GM21723 (cell line): ENCODE measurements around the gene RPS27L.

Experiments
- ATAC-seq: cut with Tn5 transposase; IDR thresholded peaks from one replicate; pipeline ENCODE4 v1.9.1; 2021; ENCODE audit warnings: mild to moderate bottlenecking, moderate library complexity; ENCODE audit not compliant: unreplicated experiment

The RPS27L gene

DNA sequence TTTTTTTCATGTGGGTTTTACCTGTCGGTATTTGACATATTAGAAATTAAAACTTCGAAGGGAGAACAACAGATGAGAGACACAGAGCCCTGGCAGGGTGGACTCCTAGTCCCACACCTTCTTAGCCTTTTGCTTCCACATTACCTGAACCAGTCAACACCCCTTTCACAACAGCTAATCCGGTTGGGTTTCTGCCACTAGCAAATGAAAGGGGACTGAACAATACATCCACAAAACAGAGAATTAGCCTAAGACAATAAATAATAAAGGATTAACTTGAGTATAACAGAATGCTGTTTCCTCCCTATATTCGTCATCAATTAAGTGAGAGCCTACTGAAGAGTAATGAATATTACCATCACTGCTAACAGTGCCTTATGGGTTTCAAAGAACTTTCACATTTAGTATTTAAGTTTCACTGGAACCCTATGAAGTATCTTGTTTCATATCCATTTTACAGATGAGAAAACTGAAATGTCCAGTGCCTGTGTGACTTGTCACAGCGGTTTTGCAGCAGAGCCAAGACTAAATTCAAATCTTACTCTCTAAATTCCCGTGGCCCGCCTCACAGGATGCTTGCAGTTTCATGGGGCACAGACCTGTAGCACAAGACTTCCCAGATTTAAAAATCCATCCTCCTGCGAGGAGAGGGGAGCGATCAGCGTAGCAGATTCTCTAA lies 31.1 kb upstream of the RPS27L start:
- ATAC-seq: peak; percentile 5

DNA sequence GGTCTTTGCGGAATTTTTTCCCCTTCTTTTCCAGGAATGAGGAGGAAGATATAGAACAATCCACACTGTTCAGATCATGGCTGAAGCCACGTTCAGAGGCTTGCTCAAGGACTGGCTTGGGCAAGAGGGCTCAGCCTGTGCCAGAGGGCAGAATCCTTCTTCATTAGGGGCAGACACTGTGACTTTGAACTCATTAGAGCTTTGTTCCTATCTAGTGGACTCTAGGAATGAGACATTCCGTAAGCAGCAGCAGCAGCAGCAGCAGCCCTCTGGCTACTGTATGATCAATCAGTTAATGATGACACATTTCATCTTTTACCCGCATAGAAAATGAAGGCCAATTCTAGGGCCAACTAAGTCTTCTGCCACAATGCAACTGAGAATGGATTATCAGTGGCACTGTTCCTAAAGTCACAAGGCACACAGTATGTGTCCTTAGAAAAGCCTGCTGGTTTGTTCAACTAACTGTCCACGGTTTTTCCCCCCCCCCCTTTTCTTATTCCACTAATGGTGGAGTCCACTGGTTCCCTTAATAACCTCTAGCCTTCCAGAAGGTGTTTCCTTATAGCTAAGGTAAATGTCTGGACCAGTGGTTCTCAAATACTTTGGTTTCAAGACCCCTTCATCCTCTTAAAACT lies 30.4 kb upstream of the RPS27L start:
- ATAC-seq: no peak

- ATAC-seq: no peak
Observed at GRCh38 chr15:63186065-63186464, 28.8 kb upstream of the RPS27L start.

DNA sequence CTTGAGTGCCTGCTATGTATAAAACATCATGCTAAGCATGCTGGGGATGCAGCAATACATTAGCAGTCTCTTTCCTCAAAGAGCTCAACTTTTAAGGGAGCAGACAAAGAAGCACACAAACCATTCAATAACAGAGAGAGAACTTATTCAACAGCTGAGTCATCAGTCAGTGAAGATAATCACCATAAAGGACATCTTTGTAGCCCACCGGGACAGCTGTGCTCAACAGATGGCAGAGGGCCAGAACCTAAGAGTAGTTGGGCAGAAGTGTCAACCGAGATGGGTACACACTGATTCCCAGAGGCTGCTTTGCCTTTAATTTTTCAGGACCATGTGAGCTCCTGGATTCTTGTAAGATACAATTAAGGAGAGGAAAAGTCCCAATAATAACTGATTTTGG lies 27.9 kb upstream of the RPS27L start:
- no peak for ATAC-seq

DNA sequence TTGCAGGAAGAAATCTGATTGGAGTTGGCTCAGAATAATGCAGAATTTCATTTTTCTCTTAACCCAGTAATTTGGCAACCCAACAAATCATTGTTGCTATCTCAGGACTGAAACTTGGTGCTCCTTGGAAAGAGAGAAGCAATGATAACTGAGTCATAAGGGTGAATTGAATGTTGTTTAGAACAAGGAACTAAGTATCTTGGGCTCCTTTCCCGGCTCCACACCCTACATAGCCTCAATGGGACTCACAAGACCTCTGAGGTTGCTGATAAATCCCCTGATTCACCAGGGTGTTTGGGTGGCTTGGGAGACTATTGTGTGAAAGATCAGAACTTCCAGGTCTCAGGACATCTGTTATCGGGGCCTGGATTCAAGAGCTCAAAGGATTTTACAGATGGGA lies 24.4 kb upstream of the RPS27L start:
- no peak for ATAC-seq

DNA sequence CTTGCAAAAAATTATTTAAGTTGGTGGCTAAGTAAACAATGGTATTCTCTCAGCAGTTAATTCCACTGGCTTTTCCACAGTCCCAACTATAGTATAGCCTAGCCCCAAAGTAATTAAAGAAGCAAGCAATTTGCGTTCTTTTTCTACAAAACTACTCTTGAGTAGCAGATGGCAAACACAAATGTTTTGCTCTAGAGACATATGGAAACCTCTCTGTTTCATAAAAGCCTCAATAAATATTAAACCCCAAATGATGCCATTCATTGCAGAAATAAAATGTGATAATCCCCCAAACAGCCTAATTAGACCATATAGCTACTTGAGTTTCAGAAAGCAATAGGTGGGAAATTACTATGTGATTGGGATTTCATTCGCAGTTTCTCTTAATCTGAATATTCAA lies 23.5 kb upstream of the RPS27L start:
- no peak for ATAC-seq

GRCh38 chr15:63178034-63178433 lies 20.8 kb upstream of the RPS27L start:
- no peak for ATAC-seq

DNA sequence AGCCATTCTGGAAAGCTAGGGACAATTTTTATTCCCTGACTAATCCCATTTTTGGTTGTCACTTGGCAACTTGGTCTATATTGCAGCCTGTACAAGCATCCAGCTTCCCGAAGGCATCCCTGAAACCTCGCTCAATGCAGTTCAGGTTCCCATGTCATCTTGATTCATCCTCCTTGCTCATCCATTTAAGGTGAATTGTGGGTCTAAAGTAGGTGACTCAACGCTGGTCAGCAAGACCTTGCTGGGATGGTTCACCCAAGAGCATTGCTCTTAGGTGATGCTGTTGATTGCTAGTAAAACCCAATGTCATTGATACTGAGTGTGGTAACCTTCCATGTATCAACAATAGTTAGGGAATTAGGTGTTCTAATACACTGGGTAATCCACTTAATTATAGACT lies 19.0 kb upstream of the RPS27L start:
- no peak for ATAC-seq

DNA sequence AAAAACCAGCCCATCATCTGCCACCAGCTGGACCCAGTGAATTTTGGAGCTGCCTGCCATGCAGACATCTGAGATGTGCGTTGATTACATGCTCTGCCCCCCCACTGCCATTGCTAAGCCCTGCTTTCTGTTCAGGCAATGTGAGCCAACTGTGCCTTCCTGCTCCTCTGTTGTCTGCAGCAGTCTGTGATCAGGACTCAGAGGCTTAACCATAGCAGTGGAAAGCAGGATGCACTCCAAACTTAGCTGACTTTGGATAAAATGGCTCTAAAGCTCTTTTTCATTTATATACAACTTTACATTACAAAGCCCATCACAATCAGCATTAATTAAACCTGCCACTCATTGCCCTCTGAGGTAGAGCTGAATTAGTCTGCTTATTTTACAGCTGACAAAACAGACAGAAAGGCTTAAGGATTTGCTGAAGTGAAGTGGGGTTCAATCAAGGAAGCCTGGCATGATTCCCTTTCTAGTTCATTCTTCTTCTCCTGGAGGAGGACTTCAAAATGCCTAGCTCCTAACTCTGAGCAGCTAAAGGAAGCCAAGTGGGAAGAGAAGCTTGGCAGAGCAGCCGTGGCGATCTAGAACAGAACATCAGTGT lies 15.7 kb upstream of the RPS27L start:
- no peak for ATAC-seq

DNA sequence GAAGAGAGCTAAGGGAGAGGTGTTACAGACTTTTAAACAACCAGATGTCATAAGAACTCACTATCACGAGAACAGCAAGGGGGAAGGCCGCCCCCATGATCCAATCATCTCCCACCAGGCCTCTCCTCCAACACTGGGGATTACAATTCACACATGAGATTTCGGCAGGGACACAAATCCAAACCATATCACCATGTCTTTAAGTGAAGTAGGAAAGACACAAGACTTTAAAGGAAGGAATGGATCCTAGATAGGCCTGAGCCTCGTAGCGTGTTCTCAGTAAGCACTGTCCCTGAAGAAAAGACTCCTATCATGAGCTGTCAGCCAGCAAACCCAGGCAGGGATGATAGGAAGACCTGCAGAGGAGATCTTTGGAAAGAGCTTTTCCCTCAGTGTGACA lies 15.1 kb upstream of the RPS27L start:
- no peak for ATAC-seq

DNA sequence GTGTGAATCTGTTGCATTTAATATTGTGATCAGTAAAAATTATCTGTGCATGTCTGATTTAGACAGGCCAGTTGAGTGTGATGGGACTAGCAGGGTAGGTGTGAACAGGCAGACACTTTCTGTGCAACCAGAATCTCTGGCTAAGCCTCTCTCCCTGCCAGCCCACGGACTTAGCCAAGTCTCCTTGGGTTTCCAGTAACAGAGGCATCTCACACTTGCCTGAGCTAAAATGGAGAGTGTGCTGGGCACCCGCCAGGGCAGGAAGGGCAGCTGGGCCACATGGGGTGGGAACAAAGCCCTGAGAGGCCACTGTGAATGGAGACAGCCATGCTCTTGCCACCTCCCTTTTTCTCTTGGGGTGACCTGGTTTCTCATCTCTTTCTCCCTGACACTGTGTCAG lies 12.5 kb upstream of the RPS27L start:
- no peak for ATAC-seq

- no peak for ATAC-seq
Observed at GRCh38 chr15:63166219-63166618, 8.9 kb upstream of the RPS27L start.

GRCh38 chr15:63165166-63165859 lies 8.0 kb upstream of the RPS27L start:
- no peak for ATAC-seq

DNA sequence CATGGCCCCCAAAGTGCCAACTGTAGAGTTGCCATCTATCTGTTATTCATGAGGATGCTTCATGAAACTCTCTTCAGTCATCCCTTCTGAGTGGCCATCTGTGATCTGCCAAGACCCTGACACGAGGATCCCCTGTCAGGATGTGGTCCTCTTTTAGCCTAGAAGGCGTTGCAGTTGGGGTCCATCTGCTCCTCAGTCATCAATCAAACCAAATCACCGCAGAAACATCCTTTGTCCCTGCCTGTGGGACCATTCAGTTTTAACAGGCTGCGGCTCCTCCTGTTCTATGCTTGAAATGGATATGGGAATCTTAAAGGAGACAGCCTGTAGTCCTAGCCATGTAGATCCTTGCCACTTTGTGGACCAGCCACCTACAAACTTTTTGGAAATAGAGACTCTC lies 5.9 kb upstream of the RPS27L start:
- no peak for ATAC-seq

GRCh38 chr15:63160638-63161037 lies 3.4 kb upstream of the RPS27L start:
- ATAC-seq: no peak

GRCh38 chr15:63157891-63158431 lies 684 bp upstream of the RPS27L start:
- peak; percentile 34 for ATAC-seq

- no peak for ATAC-seq
Observed at GRCh38 chr15:63156755-63157117, 541 bp downstream of the RPS27L start.

DNA sequence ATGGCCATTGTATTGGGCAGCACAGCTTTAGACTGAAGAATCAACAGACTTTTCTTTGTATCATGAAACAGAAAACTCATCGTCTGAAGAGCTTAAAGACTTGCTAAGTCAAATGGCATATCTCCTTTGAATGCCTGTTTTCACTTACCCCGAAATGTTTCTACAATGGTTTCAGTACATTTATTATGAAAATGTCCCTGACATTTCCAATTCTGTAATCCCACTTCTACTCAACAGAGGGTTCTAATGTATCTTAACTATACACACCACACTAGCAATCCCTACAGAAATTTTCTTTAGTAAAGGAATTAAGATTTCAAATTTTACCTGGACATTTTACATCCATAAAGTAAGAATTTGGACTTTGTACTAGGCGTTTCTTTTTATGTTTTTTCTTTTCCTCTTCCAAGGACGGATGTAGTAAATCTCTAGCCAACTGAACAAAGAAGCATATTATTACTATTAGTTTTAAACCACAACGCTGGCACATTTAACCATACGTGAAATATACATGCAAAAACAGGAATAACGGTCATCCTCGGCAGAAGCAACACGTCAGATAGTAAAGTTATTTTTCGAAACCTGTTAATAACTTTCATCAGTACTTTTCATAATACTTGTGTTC lies 1.1 kb downstream of the RPS27L start:
- ATAC-seq: no peak

DNA sequence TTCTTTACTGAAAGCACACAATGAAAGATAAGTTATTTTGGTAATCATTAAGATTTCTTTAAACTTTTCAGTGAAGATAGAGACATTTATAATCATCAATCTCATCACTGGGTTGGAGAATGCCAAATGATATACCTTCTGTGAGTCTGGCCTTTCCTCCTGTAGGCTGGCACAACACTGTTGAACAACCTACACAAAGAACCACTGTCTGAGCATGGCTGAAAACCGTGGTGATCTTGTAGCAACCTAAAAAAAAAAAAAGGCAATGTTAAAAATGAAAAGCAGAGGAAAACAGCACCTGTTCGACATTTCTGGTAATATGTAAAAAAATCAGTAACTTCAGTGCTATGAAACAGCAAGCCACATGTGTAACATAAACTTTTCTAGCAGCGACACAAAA lies 1.8 kb downstream of the RPS27L start:
- ATAC-seq: no peak

- no peak for ATAC-seq
Observed at GRCh38 chr15:63151665-63152064, 5.6 kb downstream of the RPS27L start.

DNA sequence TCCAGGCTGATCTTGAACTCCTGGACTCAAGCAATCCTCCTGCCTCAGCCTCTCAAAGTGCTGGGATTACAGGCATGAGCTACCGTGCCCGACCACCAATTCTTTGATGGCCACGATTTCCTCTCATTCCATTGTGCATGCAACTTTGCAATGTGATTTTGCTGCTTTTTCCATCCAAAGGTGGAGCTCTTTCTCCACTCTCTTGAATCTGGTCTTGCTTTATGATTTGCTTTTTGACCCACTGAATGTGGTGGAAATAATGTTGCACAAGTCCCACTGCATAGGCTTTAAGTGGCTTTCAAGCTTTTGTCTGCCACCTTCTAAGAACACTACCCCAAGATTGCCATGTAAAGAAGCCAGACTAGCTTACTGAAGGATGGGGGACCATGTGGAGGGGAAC lies 10.6 kb downstream of the RPS27L start:
- no peak for ATAC-seq
